ENCODE data around the gene SMYD3. TPM values are rescaled to one million over a fixed set of nuclear protein-coding genes. Genes with fewer than 3 reads are reported as not detected.

The SMYD3 gene
- total and polyA plus RNA-seq, 2 donors (not counting 3 experiments of a cell fraction or from before 2014, with no cell fraction given), result 16.0 to 32.1 TPM

DNA sequence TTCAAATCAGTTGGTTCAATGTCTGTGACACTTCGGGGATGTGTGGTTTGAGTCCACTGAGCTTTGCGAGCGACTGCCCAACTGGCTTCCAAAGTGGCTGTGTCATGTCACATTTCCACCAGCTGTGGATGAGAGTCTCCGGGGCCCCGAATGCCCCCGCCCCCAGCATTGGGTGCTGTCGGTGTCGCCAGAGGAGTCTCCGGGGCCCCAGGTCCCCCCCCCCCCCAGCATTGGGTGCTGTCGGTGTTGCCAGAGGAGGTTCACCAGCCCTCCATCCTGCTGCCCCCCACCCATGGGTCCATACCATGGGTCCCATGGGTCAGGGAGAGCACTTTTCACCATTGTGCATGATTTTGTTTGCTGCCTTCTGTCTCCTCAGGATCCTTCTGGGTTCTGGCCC is 9.0 kb upstream of the SMYD3 start:
- Histone ChIP-seq H3K9me1 (replicated peaks; ENCODE audit: control insufficient read depth, extremely low read depth, insufficient read depth, low read length) (no peaks in the 10 kb centered on the region), H3K27ac (ENCODE audit: insufficient read depth, low read depth, low read length) (no peak overlapping the region)
- intact Hi-C loops (cut with micrococcal nuclease), result no loop called here

More for the DNA sequence above, 9.0 kb upstream of the SMYD3 start:
- TF ChIP-seq EZH2 (IDR thresholded peaks at IDR 0.05; ENCODE audit: borderline replicate concordance, low read depth, low read length, severe bottlenecking) (no peak), JUN (IDR thresholded peaks at IDR 0.05; ENCODE audit: borderline replicate concordance, insufficient read depth, insufficient read length, low read depth) (no peak), FOS (IDR thresholded peaks at IDR 0.05; ENCODE audit: borderline replicate concordance, insufficient read depth, low read length) (no peak), MYC (IDR thresholded peaks at IDR 0.05; ENCODE audit: low read depth, low read length) (no peak), GATA2 (IDR thresholded peaks at IDR 0.05; ENCODE audit: insufficient read depth, insufficient read length, low read depth, low read length) (no peak)
- TF ChIP-seq, protein P1, sequence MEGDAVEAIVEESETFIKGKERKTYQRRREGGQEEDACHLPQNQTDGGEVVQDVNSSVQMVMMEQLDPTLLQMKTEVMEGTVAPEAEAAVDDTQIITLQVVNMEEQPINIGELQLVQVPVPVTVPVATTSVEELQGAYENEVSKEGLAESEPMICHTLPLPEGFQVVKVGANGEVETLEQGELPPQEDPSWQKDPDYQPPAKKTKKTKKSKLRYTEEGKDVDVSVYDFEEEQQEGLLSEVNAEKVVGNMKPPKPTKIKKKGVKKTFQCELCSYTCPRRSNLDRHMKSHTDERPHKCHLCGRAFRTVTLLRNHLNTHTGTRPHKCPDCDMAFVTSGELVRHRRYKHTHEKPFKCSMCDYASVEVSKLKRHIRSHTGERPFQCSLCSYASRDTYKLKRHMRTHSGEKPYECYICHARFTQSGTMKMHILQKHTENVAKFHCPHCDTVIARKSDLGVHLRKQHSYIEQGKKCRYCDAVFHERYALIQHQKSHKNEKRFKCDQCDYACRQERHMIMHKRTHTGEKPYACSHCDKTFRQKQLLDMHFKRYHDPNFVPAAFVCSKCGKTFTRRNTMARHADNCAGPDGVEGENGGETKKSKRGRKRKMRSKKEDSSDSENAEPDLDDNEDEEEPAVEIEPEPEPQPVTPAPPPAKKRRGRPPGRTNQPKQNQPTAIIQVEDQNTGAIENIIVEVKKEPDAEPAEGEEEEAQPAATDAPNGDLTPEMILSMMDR (IDR thresholded peaks at IDR 0.05; ENCODE audit: extremely low read depth in 1 of 2, insufficient read depth in 1 of 2, low read depth in 1 of 2, low read length in 2 of 2), result no peak
- Histone ChIP-seq H3K36me3 (ENCODE audit: control insufficient read depth in 2 of 2, extremely low read depth in 1 of 2, insufficient read depth in 2 of 2, low read length in 2 of 2) (no peaks in the 10 kb centered on the region), H3K79me2 (ENCODE audit: control insufficient read depth, insufficient read depth, low read length) (no peaks in the 10 kb centered on the region), H3K4me3 (replicated peaks in 1 of 3; ENCODE audit: insufficient read depth in 1 of 3, low read depth in 1 of 3, low read length in 3 of 3) (no peak overlapping the region), H3K9ac (replicated peaks; ENCODE audit: extremely low read depth, insufficient read depth, low read length) (no peak overlapping the region), H3K4me2 (ENCODE audit: insufficient read depth, low read length) (no peak overlapping the region), H3K27me3 (ENCODE audit: control insufficient read depth in 2 of 2, insufficient read depth in 2 of 2, low read length in 2 of 2) (no peaks in the 10 kb centered on the region), H3K4me1 (ENCODE audit: control insufficient read depth, extremely low read depth, insufficient read depth, low read length) (no peaks in the 10 kb centered on the region), H4K20me1 (replicated peaks; ENCODE audit: control insufficient read depth, extremely low read depth, insufficient read depth, low read length) (no peaks in the 10 kb centered on the region), H3K9me3 (replicated peaks; ENCODE audit: control insufficient read depth, insufficient read depth, low read length) (peaks cover 4% of the 10 kb centered on the region), H2AFZ (ENCODE audit: low read depth, low read length) (no peak overlapping the region)
- FAIRE-seq, result no peak
- no TSS peak for BruUV-seq (replicated peaks)
- ChIA-PET CTCF (interaction anchor here (1.3 kb wide), 1 partner anchor 10 kb away, joined by 3 read pairs; no protein-coding TSS in a partner anchor), POLR2A (no interaction called here)
- dilution Hi-C loops (cut with MboI; ENCODE audit: extremely low pct_ligation_motif_present, low sequenced_read_pairs), result no loop called here
- DNase-seq (ENCODE audit: low read depth, low spot score), result no peak
